Glomerular visceral epithelial cell (primary cell): ENCODE data around the gene LYST.
"Not testable (repeated sequence)": the region's sequence is repeated elsewhere in the genome, so short reads cannot be mapped to it uniquely, and the experiment has no call there.

Source experiments
- DNase-seq: peaks from one replicate; pipeline ENCODE4 v3.0.0-alpha.2; 2016; ENCODE audit errors: extremely low spot score

The LYST gene

GRCh38 chr1:235758931-235759330, 107.8 kb downstream of the LYST start:
- no peak for DNase-seq

DNA sequence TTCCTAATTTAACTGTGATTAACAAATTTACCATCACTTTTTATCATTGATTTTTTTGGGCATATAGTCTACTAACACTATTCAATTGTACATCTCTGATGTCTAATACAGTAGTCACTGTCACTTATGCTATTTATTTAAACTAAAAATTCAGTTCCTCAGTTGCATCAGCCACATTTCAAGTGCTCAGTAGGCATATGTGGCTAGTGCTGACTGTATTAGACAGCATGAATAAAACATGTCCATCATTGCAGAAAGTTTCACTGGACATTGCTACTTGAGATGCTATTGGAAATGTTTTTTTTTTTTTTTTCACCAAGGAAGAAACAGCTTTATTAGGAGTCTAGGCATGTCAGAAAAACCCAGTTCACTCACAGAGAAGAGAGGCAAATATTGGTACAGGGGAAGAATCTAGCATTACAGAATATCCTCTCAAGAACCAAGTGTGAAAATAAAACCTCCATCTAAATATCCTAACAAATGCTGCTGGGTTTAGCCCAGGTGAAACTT, 109.1 kb downstream of the LYST start:
- DNase-seq = no peak

DNA sequence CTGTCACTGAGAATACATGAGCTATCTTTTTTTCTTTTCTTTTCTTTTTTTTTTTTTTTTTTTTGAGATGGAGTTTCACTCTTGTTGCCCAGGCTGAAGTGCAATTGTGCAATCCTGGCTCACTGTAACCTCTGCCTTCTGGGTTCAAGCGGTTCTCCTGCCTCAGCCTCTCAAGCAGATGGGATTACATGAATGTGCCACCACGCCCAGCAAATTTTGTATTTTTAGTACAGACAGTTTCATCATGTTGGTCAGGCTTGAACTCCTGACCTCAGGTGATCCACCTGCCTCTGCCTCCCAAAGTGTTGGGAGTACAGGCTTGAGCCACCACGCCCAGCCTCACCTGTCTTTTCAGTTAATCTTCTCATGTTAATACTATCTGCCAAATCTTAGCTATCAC, 112.5 kb downstream of the LYST start:
- not testable (repeated sequence) for DNase-seq

DNA sequence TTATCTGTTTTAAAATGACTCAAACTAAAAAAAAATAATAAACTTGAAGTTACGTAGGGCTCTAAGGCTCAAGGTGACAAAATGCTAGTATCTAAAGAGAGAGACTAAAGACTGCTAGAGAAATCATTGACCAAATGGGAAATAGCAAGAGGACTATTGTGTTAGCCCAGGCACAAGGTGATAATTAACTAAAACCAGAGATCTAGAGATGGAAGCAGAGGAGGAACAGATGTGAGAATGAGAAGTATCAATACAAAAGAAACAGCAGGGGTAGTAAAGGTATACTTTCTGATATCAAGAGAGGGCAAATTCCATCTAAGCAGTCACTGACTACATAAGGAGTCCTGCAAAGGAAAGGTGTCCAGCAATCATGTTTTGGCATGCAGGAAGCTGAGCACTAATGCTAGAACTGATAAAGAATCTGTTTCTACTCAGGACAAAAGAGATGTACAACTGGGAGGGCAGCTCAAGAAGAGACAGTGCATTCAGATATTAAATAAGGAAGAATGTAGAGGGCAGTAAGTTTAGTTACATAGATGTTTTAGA, 116.9 kb downstream of the LYST start:
- DNase-seq = no peak

GRCh38 chr1:235748747-235749146, 118.0 kb downstream of the LYST start:
- DNase-seq = no peak

- no peak for DNase-seq
Measured at GRCh38 chr1:235746245-235746644, 120.5 kb downstream of the LYST start.

GRCh38 chr1:235745503-235746136, 121.1 kb downstream of the LYST start:
- DNase-seq = no peak

DNA sequence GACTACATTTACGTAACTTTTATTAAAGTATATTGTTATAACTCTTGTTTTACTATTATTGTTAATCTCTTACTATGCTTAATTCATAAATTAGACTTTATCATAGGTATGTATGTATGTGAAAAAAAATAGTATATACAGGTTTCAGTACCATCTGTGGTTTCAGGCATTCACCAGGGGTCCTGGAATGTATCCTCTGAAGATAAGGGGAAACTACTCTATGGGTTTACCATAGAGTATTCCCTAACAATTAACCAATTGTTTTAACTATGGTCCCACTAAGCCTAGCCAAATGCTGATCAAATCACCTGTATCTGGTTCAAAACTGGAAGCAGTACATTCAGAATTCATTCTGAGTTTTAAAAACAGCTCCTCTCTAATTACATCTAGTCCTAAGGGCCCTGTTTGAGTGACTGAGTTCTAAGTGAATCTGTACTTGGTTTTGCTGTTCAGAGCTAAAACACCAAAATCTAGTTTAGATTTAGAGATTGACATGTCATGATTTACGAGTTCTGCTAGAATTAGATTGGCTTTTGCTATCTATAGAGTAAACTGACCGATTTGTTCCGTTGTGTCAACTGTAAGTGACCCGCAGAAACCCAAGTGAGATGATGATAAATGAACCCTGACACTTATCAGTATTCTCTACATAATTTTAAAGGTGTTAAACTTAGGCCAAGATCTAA, 123.6 kb downstream of the LYST start:
- DNase-seq = no peak

GRCh38 chr1:235741294-235741693, 125.4 kb downstream of the LYST start:
- DNase-seq = peak; percentile 69

GRCh38 chr1:235739631-235740030, 127.1 kb downstream of the LYST start:
- no peak for DNase-seq

DNA sequence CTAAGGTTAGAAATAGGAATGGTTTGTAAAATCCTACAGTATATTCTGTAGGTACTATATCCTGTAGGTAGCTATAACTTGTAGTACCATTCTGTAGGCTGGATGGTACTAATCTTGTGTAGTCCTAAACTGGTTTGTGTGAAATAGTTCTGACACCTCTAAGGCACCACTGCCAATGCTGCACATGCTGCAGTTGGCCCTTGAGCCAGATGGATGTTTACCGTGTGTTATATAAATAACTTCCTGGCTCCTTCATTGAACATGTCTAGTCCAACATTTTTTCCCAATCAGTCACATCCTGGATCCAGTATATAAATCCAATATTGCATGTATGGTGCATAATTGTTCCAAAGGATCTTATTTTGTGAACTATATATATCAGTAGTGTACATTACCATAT, 127.6 kb downstream of the LYST start:
- DNase-seq = no peak

GRCh38 chr1:235737751-235738150, 129.0 kb downstream of the LYST start:
- DNase-seq = no peak

DNA sequence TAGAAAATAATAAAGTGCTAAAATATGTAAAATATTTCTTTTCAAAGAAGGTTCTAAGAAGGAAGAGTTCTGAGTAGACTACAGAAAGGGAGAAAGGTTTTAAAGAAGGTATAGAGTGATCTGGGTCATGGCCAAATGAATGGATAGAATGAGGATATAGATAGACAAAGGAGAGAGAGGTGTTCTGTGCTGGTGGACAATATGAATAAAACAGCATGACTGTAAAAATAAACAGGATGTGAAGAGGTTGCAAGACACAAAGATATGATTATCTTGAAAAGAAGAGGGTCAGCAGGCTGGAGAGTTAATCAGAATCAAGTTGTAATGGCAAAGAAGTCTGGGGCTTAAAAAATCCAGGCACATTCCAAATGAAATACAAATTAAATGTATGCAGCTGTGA, 130.4 kb downstream of the LYST start:
- DNase-seq = no peak

DNA sequence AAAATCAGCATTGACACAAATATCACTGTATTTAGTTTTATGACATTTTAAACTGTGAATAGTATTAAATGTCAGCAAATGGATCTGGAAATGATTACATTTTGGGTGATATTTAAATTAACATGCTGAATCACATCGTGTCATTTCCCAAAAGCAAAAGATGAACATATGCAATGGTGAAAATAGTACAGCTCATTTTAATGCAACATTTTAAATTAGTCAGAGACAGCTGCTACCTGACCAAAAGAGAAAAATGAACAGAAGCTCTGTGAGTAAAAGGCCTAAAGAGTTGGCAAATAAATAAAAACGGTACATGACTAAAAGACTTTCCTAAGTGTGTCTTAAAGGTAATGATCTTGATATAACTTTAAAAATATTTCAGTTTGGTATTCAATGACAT, 131.1 kb downstream of the LYST start:
- no peak for DNase-seq

GRCh38 chr1:235734335-235734734, 132.4 kb downstream of the LYST start:
- no peak for DNase-seq

DNA sequence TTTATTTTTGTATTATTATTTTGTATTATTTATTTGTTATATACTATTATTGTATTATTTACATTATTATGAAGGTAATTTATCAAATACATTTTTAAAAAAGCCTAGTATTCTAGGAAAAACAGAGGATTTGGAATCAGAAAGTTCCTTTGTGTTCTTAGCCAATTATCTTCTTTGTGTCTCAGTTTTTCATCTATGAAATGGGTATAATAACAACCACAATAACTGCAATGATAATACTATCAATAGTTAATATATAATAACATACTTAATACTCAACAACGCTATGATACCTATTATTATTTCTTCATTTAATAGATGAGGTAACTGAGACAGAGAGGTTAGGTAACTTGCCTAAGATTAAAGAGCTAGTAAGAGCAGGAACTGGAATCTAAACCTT, 136.7 kb downstream of the LYST start:
- no peak for DNase-seq

DNA sequence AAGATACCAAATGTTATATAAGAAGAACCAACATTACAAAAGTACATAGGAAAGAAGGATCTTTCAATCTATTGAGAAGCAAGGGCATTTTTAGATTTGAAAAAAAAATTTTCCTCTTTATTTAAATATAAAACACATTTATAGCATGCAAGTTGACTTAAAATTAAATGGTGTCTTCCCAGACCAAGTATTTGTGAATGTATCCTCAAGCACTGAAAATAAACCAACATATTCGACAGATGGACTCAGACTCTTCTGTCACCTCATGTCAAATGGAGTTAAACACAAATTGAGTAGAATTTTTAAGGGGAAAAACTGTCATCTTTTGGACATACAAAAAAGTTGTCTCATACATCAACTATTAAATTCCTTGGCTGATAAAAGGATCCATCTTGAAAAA, 140.1 kb downstream of the LYST start:
- DNase-seq = no peak

GRCh38 chr1:235725434-235725833, 141.3 kb downstream of the LYST start:
- no peak for DNase-seq

DNA sequence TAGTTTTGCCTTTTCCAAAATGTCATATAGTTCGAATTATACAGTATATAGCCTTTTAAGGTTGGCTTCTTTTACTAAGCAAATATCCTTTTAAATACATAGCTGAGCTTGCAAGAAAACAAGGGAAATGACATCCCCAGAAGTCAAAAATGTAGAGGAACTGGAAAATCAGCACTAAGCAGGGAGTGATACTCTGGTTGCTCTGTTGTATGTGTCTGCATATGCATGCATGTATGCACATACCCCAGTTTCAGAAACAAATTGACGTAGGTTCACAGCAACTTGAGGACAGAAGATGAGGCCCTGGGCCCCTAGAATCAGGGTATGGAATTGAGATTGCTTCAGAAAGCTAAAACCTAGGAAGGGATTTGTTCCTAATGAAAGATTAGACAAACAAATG, 142.0 kb downstream of the LYST start:
- DNase-seq = no peak

DNA sequence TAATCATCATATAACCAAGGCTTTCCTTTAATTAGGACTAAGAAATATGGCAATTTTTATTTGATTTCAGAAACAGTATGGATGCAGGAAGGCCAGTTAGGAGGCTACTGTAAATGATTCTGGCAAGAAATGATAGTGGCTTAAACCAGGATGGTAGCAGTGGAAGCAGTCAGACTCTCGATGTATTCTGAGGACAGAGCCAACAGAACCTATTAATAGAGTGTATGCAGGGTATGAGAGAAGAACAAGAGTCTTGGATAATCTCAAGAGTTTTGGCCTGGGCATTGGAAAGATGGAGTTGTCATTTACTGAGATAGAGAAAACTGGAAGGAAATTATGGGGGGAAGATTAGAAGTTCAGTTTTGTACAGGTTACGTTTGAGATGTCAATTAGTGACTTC, 143.8 kb downstream of the LYST start:
- DNase-seq = no peak

DNA sequence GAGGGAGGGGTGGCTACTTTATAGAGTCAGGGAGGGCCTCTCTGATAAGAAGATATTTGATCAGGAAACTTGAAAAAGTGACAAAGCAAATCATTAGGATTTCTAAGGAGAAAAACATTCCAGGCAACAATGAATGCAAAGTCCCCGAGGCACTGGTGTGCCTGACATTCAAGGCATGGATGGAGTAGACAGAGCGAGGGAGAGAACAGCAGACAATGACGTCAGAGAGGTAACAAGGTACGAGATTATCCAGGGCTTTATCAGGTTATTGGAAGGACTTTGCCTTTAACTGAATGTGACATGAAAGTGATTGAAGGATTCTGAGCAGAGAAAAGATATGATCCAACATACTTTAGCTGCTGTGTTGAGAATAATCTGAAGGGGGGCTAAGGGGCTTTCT, 144.7 kb downstream of the LYST start:
- DNase-seq = no peak

- no peak for DNase-seq
Measured at GRCh38 chr1:235720544-235720943, 146.2 kb downstream of the LYST start.

GRCh38 chr1:235714205-235714897, 152.4 kb downstream of the LYST start:
- no peak for DNase-seq
